HEK293 (cell line): ENCODE measurements around the gene TREX2.

Experiments
- CTCF ChIP-seq: fragments of 450-650 bp; formaldehyde crosslinking; IDR thresholded peaks from 2 replicates; pipeline ENCODE4 v1.5.1; 2016; ENCODE audit warnings: missing biosample characterization, missing genetic modification characterization
- HOXC10 ChIP-seq: sonication (generic); formaldehyde crosslinking; IDR thresholded peaks from 2 replicates; pipeline ENCODE4 v1.8.1; 2023; ENCODE audit warnings: mild to moderate bottlenecking, missing genetic modification reagents
- ZBTB21 ChIP-seq: fragments of 450-650 bp; formaldehyde crosslinking; IDR thresholded peaks from 2 replicates; pipeline ENCODE4 v1.5.1; 2017; ENCODE audit warnings: missing biosample characterization, missing genetic modification characterization
- ZFP41 ChIP-seq: fragments of 450-650 bp; formaldehyde crosslinking; IDR thresholded peaks from 2 replicates; pipeline ENCODE4 v1.5.1; 2016; ENCODE audit warnings: missing biosample characterization, missing genetic modification characterization, borderline replicate concordance
- ZNF169 ChIP-seq: fragments of 450-650 bp; formaldehyde crosslinking; IDR thresholded peaks from 2 replicates; pipeline ENCODE4 v1.5.1; 2016; ENCODE audit warnings: missing biosample characterization, missing genetic modification characterization
- ZNF211 ChIP-seq: fragments of 450-650 bp; formaldehyde crosslinking; IDR thresholded peaks from 2 replicates; pipeline ENCODE4 v1.5.1; 2016; ENCODE audit warnings: low read depth, missing biosample characterization, missing genetic modification characterization
- ZNF214 ChIP-seq: fragments of 450-650 bp; formaldehyde crosslinking; IDR thresholded peaks from 2 replicates; pipeline ENCODE4 v1.5.1; 2017; ENCODE audit warnings: missing biosample characterization, mild to moderate bottlenecking, missing genetic modification characterization, borderline replicate concordance
- ZNF341 ChIP-seq: fragments of 450-650 bp; formaldehyde crosslinking; IDR thresholded peaks from 2 replicates; pipeline ENCODE4; 2016; ENCODE audit warnings: low read depth, missing biosample characterization, missing genetic modification characterization
- ZNF426 ChIP-seq: fragments of 450-650 bp; formaldehyde crosslinking; IDR thresholded peaks from 2 replicates; pipeline ENCODE4 v1.5.1; 2017; ENCODE audit warnings: missing biosample characterization, missing genetic modification characterization, mild to moderate bottlenecking, inconsistent platforms, moderate library complexity
- ZNF600 ChIP-seq: fragments of 450-650 bp; formaldehyde crosslinking; IDR thresholded peaks from 2 replicates; pipeline ENCODE4 v1.5.1; 2016; ENCODE audit warnings: missing biosample characterization, missing genetic modification characterization
- ZNF624 ChIP-seq: fragments of 450-650 bp; formaldehyde crosslinking; IDR thresholded peaks from 2 replicates; pipeline ENCODE4 v1.5.1; 2017; ENCODE audit warnings: missing biosample characterization, missing genetic modification characterization
- ZNF692 ChIP-seq: fragments of 450-650 bp; formaldehyde crosslinking; IDR thresholded peaks from 2 replicates; pipeline ENCODE4 v1.5.1; 2016; ENCODE audit warnings: missing biosample characterization, missing genetic modification characterization

- TF ChIP-seq ZFP41 (tag by site-specific recombination) (no peak), ZBTB21 (tag by site-specific recombination) (no peak), ZNF600 (tag by site-specific recombination) (no peak), CTCF (no peak), ZNF426 (tag by site-specific recombination) (no peak), ZNF211 (tag by site-specific recombination) (no peak), ZNF214 (tag by site-specific recombination) (no peak), ZNF692 (tag by site-specific recombination) (no peak), ZNF624 (tag by site-specific recombination) (no peak), ZNF341 (no peak), HOXC10 (CRISPR knock-in tag) (no peak), ZNF169 (no peak)
Observed at GRCh38 chrX:153481043-153481442, 35.2 kb upstream of the TREX2 start.
